LHCN-M2 (cell line): ENCODE measurements around the gene AMPD2. TPM values are rescaled to one million over a fixed set of nuclear protein-coding genes. Genes with fewer than 3 reads are reported as not detected.

Source experiments
- DNase-seq: peaks from one replicate; pipeline ENCODE4 v3.0.0-alpha.2; 2012; ENCODE audit warnings: low read depth
- polyA plus RNA-seq: library from polyadenylated mRNA; unstranded; fragments of >200 nt; gene quantifications from one replicate; pipeline ENCODE4 v1.2.1, GENCODE V29; 2012; ENCODE audit warnings: missing spikeins
- total RNA-seq: library from RNA; depleted of rRNA; stranded (reverse); fragments of >200 nt; gene quantifications from 2 replicates; pipeline ENCODE4 v1.2.3, GENCODE V29; 2014; rRNA removed

The AMPD2 gene
- 44.0 and 60.0 TPM in 2 replicates for total RNA-seq
- 37.9 TPM for polyA plus RNA-seq

DNA sequence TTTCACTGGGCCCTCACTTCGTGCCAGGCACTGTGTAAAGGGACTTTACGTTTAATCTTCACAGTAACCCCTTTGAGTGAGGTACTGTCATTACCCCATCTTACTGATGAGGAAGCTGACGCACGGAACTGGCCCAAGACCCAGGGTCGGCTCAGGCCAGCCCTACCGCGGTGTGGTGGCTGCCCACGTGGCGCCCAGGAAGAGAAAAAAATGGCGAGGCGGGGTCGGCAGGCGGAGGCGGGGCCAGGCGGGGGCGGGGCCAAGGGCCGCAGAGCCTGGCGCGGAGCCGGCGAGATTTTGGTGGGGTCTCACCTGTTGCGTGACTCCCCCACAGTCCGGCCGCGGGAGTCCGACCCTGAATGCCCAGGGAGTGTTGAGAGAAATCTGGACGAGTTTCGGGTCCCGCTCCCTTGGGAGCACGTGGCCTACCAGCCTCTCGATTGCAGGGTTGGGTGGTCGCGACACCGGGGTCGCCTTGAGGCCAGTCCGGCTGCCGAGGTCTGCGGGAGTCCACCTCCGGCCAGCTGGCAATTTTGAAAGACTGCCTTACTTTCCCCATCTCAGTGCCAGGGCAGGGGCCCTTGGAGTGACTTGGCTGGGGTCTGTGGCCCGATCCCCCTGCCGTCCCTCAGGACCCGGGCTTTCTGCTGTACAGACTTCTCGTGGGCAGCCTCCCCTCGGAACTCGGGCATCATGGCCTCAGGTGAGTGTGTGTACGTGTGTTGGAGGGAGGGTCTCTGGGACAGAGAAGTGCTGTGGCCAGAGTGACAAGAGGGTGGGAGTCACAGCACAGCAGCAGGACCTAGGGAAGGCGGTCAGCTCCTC lies at the start of gene AMPD2, which contains the start of gene GNAT2:
Gene AMPD2, plus strand, starts transcription at position 262 of the 825 bp plus-strand sequence. CDS start 1,339 bp downstream, outside the sequence.
Gene GNAT2, minus strand, starts transcription at position 41 of the 825 bp plus-strand sequence. CDS start 6,746 bp downstream, outside the sequence.
- DNase-seq, result peak; percentile 71

- no peak for DNase-seq
These were observed 49.2 kb upstream of the AMPD2 start for GRCh38 chr1:109570414-109570813.

- DNase-seq, result no peak
These were observed 45.9 kb upstream of the AMPD2 start for GRCh38 chr1:109573785-109574184.

GRCh38 chr1:109578947-109579443 lies 40.6 kb upstream of the AMPD2 start:
- peak; percentile 21 for DNase-seq

DNA sequence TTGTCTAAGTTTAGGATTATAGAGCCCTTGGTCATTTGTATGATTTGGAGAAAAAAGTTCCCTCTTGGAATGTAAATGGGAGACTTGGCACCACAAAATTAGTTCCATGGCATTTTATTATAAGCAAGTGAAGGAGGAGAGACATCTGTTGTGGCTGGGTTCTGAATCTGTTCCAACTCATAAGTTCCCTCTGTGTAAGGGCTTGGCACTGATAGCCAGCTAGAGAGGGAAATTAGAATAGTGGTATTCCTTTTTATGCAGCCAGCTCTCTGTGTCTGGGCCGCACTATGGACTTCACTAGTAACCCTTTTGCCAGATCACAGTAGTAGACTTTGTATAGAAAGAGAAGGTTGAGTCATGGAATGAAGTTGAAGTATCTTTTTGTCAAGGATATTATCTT lies 40.1 kb upstream of the AMPD2 start:
- peak; percentile 38 for DNase-seq

DNA sequence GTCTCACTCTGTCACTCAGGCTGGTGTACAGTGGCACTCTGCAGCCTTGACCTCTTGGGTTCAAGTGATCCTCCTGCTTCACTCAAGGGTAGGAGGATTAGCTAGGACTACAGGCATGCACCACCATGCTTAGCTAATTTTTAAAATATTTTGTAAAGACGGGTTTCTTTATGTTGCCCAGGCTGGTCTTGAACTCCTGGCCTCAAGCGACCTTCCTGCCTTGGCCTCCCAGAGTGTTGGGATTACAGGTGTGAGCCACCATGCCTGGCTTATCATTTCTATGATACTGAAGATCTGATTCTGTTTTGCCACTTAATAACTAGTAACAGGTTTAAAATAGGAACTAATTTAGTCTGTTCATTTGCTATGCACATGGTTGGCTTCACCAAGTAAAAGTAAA lies 37.6 kb upstream of the AMPD2 start:
- DNase-seq, result no peak

GRCh38 chr1:109584766-109585165 lies 34.9 kb upstream of the AMPD2 start:
- DNase-seq, result no peak

GRCh38 chr1:109586055-109586454 lies 33.6 kb upstream of the AMPD2 start:
- no peak for DNase-seq

DNA sequence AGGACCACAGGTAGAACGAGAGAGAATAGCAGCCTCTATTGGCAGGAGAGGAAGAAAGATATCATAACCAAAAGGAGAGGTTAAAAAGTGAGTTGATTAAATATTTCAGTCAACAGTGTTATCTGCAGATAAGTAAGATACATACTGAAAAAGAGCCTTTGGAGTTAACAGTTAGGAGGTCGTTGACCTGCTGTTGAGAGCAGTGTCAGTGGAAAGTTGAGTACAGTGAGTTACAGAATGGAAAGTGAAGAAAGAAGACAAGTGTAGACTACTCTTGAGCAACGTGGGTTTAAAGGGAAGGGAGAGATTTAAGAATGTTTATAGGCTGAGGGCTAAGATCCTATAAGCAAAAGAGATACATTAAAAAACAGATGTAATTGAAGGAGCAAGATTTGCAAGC lies 30.5 kb upstream of the AMPD2 start:
- no peak for DNase-seq

DNA sequence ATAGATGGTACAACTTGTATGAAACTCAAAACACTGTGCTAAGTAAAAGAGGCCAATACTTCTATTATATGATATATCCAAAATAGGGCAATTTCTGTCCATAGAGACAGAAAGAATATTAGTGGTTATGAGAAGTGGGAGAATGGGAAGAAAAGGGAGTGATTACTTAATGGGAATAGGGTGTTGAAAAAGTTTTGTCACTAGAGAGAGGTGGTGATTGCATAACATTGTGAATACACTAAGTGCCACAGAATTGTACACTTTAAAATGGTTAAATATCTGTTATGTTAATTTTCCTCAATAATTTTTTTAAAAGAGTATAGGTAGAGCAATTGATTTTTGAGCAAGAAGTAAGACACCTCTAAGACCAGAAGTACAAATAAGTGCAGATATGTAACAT lies 30.0 kb upstream of the AMPD2 start:
- DNase-seq, result no peak

GRCh38 chr1:109592916-109593315 lies 26.7 kb upstream of the AMPD2 start:
- no peak for DNase-seq

DNA sequence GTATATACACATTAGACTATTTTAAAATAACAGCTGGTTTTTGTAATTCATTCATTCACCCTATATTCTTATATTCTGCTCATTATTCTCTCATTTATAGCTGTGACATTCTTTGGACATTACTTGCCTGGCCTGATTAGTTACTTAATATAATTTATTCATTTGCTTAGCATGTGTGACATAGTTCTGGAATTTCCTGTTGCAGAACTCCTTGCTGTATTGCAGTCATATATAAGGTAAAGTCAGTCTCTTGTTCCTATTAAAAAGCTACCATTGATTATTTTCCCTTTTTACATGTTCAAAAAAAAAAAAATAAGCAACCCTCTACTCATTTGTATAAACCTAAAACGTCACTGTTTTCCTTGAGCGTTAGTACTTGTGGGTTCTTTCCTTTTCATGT lies 24.1 kb upstream of the AMPD2 start:
- DNase-seq, result no peak

GRCh38 chr1:109598156-109598555 lies 21.5 kb upstream of the AMPD2 start:
- no peak for DNase-seq

DNA sequence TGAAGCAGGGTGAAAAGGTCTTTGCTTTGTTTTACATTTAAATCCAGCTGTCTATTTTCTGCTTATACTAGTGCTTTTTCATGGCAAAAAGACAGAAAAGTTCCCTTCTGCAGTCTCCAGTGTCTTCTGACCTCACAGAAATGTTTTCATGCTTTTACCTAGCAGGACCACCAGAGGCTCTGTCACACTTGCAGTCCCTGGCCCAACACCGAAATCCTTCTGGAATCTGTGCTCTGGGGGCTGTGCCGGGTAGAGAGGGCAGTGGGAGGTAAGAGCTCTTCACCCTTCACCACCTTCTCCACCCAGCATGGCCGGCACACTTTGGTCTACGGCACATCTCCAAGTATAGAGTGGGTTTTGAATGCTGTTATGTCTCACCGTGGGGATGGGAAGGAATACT lies 21.0 kb upstream of the AMPD2 start:
- no peak for DNase-seq

DNA sequence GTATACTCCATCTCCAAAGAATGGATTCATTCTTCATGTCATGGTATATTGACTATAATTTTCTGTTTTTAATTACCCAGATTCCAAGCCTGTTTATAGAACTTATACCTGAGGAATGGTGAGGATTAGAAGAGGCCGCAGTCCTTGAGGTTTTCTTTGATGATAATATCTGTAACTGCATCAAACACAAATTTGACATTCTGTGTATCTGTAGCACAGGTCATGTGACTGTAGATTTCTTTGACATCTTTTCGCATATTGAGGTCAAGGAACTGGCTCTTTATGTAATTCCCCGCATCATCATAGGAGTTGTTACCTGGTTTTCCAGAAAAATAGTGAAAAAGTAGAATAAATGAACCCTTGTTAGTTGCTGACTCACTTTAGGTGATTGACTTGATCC lies 16.4 kb upstream of the AMPD2 start:
- no peak for DNase-seq

DNA sequence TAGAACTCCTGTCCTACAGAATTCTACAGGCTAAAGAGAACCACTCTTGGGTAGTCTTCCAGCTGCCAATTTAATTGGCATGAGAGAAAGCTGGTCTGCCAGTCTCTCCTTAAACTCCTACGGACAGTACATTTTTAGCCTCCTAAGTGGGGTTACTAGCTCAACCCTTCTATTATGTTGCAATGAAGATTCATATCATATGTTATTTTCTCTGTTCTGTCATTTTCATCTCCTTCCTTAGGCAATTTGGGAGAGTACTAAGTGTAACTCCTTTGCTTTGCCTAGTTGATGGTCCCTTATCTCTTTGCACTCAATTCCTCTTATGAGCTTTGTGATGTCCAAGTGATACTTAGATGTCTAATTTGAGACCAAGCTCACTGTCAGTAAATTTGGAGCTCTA lies 14.3 kb upstream of the AMPD2 start:
- no peak for DNase-seq

DNA sequence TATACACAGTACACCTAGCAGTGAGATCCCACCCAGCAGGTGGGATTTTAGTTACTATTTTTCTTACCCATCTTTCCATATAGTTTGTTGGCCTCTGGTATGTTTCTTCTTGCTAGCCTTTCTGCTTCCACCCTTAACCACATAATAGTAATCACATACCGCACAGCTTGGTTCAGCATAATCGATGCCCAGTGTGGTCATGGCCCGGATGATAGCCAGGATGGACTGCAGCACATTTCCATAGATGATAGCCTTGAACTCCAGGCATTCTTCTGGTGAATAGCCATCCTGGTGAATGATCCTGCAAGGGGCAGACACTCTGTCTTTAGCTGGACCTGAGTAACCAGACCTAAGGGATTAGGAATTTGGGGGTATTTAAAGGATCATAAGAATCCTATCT lies 9.8 kb upstream of the AMPD2 start:
- no peak for DNase-seq

GRCh38 chr1:109610609-109611307 lies 8.9 kb upstream of the AMPD2 start:
- DNase-seq, result no peak

- DNase-seq, result no peak
These were observed 8.2 kb upstream of the AMPD2 start for GRCh38 chr1:109611308-109611990.

GRCh38 chr1:109613361-109614147 lies 6.1 kb upstream of the AMPD2 start:
- DNase-seq, result no peak

DNA sequence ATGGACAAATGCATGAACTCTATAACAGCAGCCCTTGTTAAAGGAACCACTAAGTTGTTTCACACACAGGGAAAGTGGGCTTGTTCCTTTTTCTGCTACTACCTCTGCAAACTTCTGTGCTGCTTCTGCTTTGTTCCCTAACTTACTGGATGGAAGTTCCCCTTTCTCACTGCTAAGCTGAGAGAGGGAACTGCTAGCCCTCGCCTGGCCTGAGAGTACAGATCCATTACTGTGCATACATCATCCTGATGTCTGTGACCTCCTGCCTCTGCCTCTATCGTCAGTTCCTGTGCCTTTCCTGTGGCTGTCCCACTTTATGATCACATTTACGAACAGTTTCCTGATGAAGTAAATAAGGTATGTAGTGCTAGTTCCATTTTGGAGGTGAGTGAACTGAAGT lies 3.8 kb upstream of the AMPD2 start:
- DNase-seq, result no peak
